Adrenal gland (tissue), 12 donors: ENCODE data around the gene RIMBP2. TPM values are rescaled to one million over a fixed set of nuclear protein-coding genes. Genes with fewer than 3 reads are reported as not detected.
A peak's percentile ranks its signal among the peaks of the same experiment; 100 is the strongest.

Experiments used
- DNase-seq, 7 donors: peaks; one replicate each; pipeline ENCODE4 v3.0.0-alpha.2; 2019 to 2020
- H3K27ac ChIP-seq, 5 donors: fragments of 200-600 bp; sonication (generic) in 4 of 5; 1 replicate in 3 of 5; 2 replicates in 2 of 5; pipeline versions ENCODE4 v1.5.1 to v1.8.0; 2016 to 2020; ENCODE audit warnings: mild to moderate bottlenecking in 1 of 5
- H3K27me3 ChIP-seq: fragments of 200-600 bp; 2 replicates; pipeline ENCODE4 v1.8.0; 2021
- H3K36me3 ChIP-seq, 2 donors: fragments of 200-600 bp; replicated peaks in 1 of 2; 1 replicate in 1 of 2; 2 replicates in 1 of 2; pipeline versions ENCODE4 v1.5.1 to v1.8.0; 2018 to 2022
- H3K4me1 ChIP-seq, 2 donors: fragments of 200-600 bp; replicated peaks in 1 of 2; 1 replicate in 1 of 2; 2 replicates in 1 of 2; pipeline versions ENCODE4 v1.5.1 to v1.8.0; 2018 to 2021
- H3K4me3 ChIP-seq, 4 donors: fragments of 200-600 bp; sonication (generic) in 3 of 4; one replicate each; pipeline ENCODE4 v1.5.1; 2016 to 2018
- H3K9me3 ChIP-seq, 3 donors: fragments of 200-600 bp; sonication (generic) in 1 of 3; replicated peaks in 1 of 3; 1 replicate in 2 of 3; 2 replicates in 1 of 3; pipeline versions ENCODE4 v1.5.1 to v1.8.0; 2016 to 2021
- CTCF ChIP-seq, 6 experiments: fragments of 450-650 bp in 4 of 6; fragments of 200-600 bp in 2 of 6; sonication (generic) in 1 of 6; IDR thresholded peaks; 1 replicate in 5 of 6; 2 replicates in 1 of 6; pipeline versions ENCODE4 v1.5.1 to v1.8.0; 2016 to 2021; ENCODE audit warnings: antibody characterized with exemption in 6 of 6, mild to moderate bottlenecking in 2 of 6, moderate library complexity in 1 of 6
- POLR2A ChIP-seq, 2 donors: fragments of 450-650 bp; IDR thresholded peaks; one replicate each; pipeline ENCODE4 v1.6.1; 2017; ENCODE audit warnings: antibody characterized with exemption in 2 of 2, mild to moderate bottlenecking in 2 of 2, moderate library complexity in 1 of 2
- WGBS, 4 donors: extraction: QIAGEN DNeasy Blood & Tissue Kit in 2 of 4; methylation state at CpG; one replicate each; pipeline versions ENCODE4 v1.1.5 to v1.1.7; 2013 to 2017; 5-methylcytosine and 5-hydroxymethylcytosine counted together
- intact Hi-C, 2 donors: fragments of 100-400 bp; cut with DNase I; formaldehyde crosslinking; loops; one replicate each; pipeline versions ENCODE4 v1.14.1 to v1.15.0; 2022 to 2023
- polyA plus RNA-seq, 3 donors: library from polyadenylated mRNA; stranded (reverse); fragments of 200-250 nt in 2 of 3; fragments of 350-450 nt in 1 of 3; fragmentation: Illumina TruSeq in 1 of 3; extraction: RNeasy Lipid Tissue Mini Kit (QIAGEN cat#74804) in 1 of 3; gene quantifications; one replicate each; pipeline ENCODE4 v1.2.3, GENCODE V29; 2013 to 2014
- total RNA-seq, 9 donors: library from RNA; depleted of rRNA in 4 of 9; stranded (reverse); fragments of >200 nt in 4 of 9; fragments of 120-200 nt in 1 of 9; fragmentation: NEBNext Ultra II Directional in 1 of 9; extraction: Animal tissue kit (Norgen Biotek cat#: 25700) in 1 of 9; gene quantifications; one replicate each; pipeline versions ENCODE4 v1.1.0 to v1.2.4, GENCODE V29; 2013 to 2023
- donor health status: healthy with polysubstance abuse.
- donor health status: Bipolar disorder and iron deficiency.
- donor health status: DM: yes; HTN: yes; CAD: no.
- donor health status: DM: no; HTN: no; CAD: no.
- donor health status: DM: no; HTN: no; CAD: no.
- donor health status: DM: yes; HTN: yes; CAD: no.

RIMBP2 gene
- total and polyA plus RNA-seq, 12 donors, result 0.18 to 23.9 (median 6.3) TPM; not detected in 2

GRCh38 chr12:130579231-130579630 lies 136.9 kb downstream of the RIMBP2 start:
- Histone ChIP-seq H3K27me3 (no peaks in the 10 kb centered on the region), H3K27ac (no peak overlapping the region)
- DNase-seq, result peak in 1 of 7 donors; percentile 45

GRCh38 chr12:130577351-130577750 lies 138.7 kb downstream of the RIMBP2 start:
- Histone ChIP-seq H3K4me1 (no peaks in the 10 kb centered on the region), H3K4me3 (no peak overlapping the region), H3K36me3 (no peaks in the 10 kb centered on the region), H3K27ac (no peak overlapping the region), H3K9me3 (no peaks in the 10 kb centered on the region), H3K27me3 (no peaks in the 10 kb centered on the region)
- DNase-seq, result peak in 1 of 7 donors; percentile 25
- WGBS, 4 donors, result 70 to 77% (median 73%) methylated on average over 6 of the region's 6 CpGs
- intact Hi-C loops, result no loop called here
- TF ChIP-seq CTCF (IDR thresholded peaks at IDR 0.05) (no peak), POLR2A (IDR thresholded peaks at IDR 0.05) (no peak)

More at GRCh38 chr12:130579231-130579630, 136.9 kb downstream of the RIMBP2 start:
- no peak overlapping the region for H3K4me3 ChIP-seq
- no peaks in the 10 kb centered on the region for H3K36me3 ChIP-seq
- no peak for TF ChIP-seq POLR2A (IDR thresholded peaks at IDR 0.05)
- no peak for TF ChIP-seq CTCF (IDR thresholded peaks at IDR 0.05)
- intact Hi-C loops, result no loop called here
- no peaks in the 10 kb centered on the region for H3K9me3 ChIP-seq
- H3K4me1 ChIP-seq, result no peaks in the 10 kb centered on the region
- 33 to 57% (median 47%) methylated on average over 4 to 7 of the region's 7 CpGs for WGBS, 4 donors

DNA sequence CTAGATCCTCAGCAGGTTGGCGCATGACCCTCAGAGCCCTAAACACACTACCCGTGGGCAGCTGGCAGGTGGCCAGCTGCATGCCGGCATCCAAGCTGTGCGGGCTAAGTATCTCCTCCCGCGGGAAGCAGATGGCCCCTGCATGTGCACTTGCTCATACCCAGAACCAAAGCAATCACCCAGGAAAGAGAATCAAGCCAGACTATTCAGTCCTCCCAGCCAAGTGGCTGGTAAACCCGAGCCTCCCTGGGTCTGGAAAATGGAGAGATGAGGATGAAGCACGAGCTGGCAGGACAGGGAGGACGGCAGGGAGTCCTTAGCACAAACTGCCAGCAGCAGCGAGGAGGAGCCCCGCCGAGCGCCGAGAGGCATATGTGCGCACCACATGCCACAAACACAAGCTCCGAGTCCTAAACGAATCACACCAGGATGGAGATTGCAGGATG lies 139.7 kb downstream of the RIMBP2 start:
- Histone ChIP-seq H3K9me3 (no peaks in the 10 kb centered on the region), H3K36me3 (no peaks in the 10 kb centered on the region), H3K4me1 (no peaks in the 10 kb centered on the region), H3K27me3 (no peaks in the 10 kb centered on the region), H3K27ac (no peak overlapping the region), H3K4me3 (no peak overlapping the region)
- DNase-seq, result peak in 1 of 7 donors; percentile 49
- TF ChIP-seq CTCF (IDR thresholded peaks at IDR 0.05) (no peak), POLR2A (IDR thresholded peaks at IDR 0.05) (no peak)
- WGBS, 4 donors, result 78 to 85% (median 81%) methylated on average over 17 of the region's 17 CpGs
- intact Hi-C loops, result no loop called here

DNA sequence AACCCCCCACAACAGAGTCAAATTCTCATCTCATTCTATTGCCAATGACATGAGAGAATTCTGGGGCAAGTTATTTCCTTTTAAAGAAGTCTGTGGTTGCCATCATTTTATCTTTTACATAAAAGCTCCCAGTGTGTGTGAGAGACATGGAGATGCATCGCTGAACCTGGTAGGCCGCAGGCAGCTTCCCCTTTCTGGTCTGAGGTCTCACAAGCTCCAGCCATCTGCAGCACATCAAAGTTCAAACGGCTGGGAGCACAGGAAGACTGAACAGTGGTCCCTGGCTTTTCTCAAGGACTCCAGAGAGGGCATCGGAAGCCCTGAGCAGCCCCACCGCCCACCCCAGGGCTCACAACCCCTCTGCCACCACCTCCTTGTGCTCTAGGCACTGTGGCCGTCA lies 141.7 kb downstream of the RIMBP2 start:
- Histone ChIP-seq H3K9me3 (no peaks in the 10 kb centered on the region), H3K4me1 (no peaks in the 10 kb centered on the region), H3K4me3 (no peak overlapping the region), H3K27ac (no peak overlapping the region), H3K27me3 (no peaks in the 10 kb centered on the region), H3K36me3 (no peaks in the 10 kb centered on the region)
- DNase-seq, result no peak
- intact Hi-C loops, result no loop called here
- TF ChIP-seq CTCF (IDR thresholded peaks at IDR 0.05) (no peak), POLR2A (IDR thresholded peaks at IDR 0.05) (no peak)
- WGBS, 4 donors, result 61 to 73% (median 69%) methylated on average over 3 to 6 of the region's 6 CpGs
